Esophagus (tissue), 2 donors: ENCODE results near the gene LARGE1. TPM values are rescaled to one million over a fixed set of nuclear protein-coding genes. Genes with fewer than 3 reads are reported as not detected.

ENCODE experiments used
- H3K27ac ChIP-seq, 2 donors: one replicate each; pipeline ENCODE4 v1.5.1; 2013; ENCODE audit warnings: low read depth in 2 of 2, mild to moderate bottlenecking in 2 of 2, inconsistent platforms in 1 of 2, low read length in 1 of 2, moderate library complexity in 1 of 2
- H3K27me3 ChIP-seq, 2 donors: one replicate each; pipeline ENCODE4 v1.6.1; 2013; ENCODE audit warnings: low read length in 2 of 2, control low read depth in 1 of 2, mild to moderate bottlenecking in 1 of 2; ENCODE audit not compliant: insufficient read depth in 2 of 2, control insufficient read depth in 1 of 2
- H3K36me3 ChIP-seq, 2 donors: one replicate each; pipeline ENCODE4 v1.6.1; 2013; ENCODE audit warnings: low read length in 1 of 2; ENCODE audit not compliant: control insufficient read depth in 2 of 2, insufficient read depth in 2 of 2
- H3K4me1 ChIP-seq, 2 donors: one replicate each; pipeline ENCODE4 v1.6.1; 2013; ENCODE audit warnings: low read length in 1 of 2; ENCODE audit not compliant: control insufficient read depth in 2 of 2, insufficient read depth in 2 of 2
- H3K4me3 ChIP-seq, 2 donors: one replicate each; pipeline ENCODE4 v1.5.1; 2013; ENCODE audit warnings: low read length in 2 of 2, mild to moderate bottlenecking in 2 of 2, low read depth in 1 of 2, moderate library complexity in 1 of 2
- H3K9me3 ChIP-seq, 2 donors: one replicate each; pipeline ENCODE4 v1.6.1; 2013; ENCODE audit warnings: mild to moderate bottlenecking in 2 of 2, low read depth in 1 of 2, low read length in 1 of 2, moderate library complexity in 1 of 2; ENCODE audit not compliant: control insufficient read depth in 2 of 2, insufficient read depth in 1 of 2
- WGBS, 2 donors: extraction: QIAGEN DNeasy Blood & Tissue Kit; methylation state at CpG; one replicate each; pipeline ENCODE4 v1.1.7; 2013; 5-methylcytosine and 5-hydroxymethylcytosine counted together
- polyA plus RNA-seq, 2 donors: library from polyadenylated mRNA; stranded (reverse); fragments of 200-250 nt; gene quantifications; one replicate each; pipeline ENCODE4 v1.2.3, GENCODE V29; 2013
- donor health status: healthy with polysubstance abuse.
- donor health status: Bipolar disorder and iron deficiency.

The LARGE1 gene
- polyA plus RNA-seq, 2 donors: 2.0 to 2.5 TPM

DNA sequence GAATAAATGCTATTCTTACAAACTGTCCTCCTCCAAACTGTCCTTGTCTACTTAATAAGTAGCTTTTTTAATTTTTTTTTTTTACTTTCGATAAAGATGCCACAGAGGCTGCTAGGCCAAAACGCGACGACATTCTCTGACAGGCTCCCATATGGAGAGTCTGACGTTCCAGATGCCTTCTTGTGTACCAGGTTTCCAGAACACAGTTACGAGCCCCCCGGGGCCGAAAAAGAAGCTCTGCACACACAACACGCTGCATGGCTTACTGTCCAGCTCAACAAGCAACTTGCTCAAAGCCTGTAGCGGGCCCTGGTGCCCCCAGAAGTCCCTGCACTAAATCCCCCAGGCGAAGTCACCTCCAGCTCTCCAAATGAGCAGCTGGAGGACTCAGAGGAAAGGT is 39.3 kb downstream of the LARGE1 start:
- no peak overlapping the region for H3K4me3 ChIP-seq
- no peaks in the 10 kb centered on the region for H3K9me3 ChIP-seq
- H3K27me3 ChIP-seq: no peaks in the 10 kb centered on the region
- 92 to 94% methylated on average over 11 of the region's 11 CpGs for WGBS, 2 donors
- H3K27ac ChIP-seq: no peak overlapping the region
- H3K36me3 ChIP-seq: no peaks in the 10 kb centered on the region
- H3K4me1 ChIP-seq: peaks cover 0 to 7% of the 10 kb centered on the region in 2 donors

DNA sequence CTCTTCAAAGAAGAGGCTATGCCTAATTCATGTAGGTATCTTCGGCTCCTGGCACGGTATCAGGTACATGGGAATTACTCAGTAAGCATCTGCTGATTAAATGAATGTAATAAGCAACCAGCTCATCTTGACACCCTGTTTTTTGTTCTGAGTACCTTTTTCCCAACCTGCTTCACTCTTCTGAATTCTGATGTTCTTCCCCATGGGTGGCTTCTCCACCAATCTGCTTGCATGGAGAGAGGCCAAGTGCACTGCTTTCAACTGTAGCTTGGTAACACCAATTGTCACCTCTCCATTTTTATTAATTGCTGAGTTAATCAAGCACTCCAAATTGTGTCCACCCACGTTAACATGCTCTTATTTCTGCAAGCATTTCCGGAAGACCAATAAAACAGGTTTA is 40.5 kb downstream of the LARGE1 start:
- H3K4me3 ChIP-seq: no peak overlapping the region
- peaks cover 0 to 11% of the 10 kb centered on the region in 2 donors for H3K4me1 ChIP-seq
- no peaks in the 10 kb centered on the region for H3K36me3 ChIP-seq
- H3K9me3 ChIP-seq: no peaks in the 10 kb centered on the region
- H3K27ac ChIP-seq: no peak overlapping the region
- no peaks in the 10 kb centered on the region for H3K27me3 ChIP-seq
- WGBS, 2 donors: 81 to 89% methylated on average over 4 of the region's 4 CpGs

DNA sequence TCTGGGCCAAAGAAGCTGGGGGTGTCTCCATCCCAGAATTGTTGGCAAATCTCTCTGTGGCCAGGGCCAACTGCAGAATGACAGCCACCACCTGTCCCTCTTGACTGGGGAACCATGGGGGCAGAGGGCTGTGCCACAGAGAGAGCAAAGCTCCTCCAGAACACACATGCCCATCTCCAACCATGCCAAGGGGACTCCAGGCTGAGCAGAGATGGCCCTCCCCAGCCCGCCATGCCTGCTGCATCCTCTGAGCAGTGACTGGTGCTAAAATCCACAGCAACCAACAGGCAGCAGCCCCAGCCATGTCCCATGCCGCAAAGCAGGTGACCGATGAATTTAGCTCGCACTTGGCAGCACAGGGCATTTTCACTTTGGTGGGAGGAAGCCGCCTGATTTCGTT is 45.0 kb downstream of the LARGE1 start:
- peaks cover 0 to 10% of the 10 kb centered on the region in 2 donors for H3K4me1 ChIP-seq
- H3K27me3 ChIP-seq: no peaks in the 10 kb centered on the region
- 84 to 85% methylated on average over 6 of the region's 6 CpGs for WGBS, 2 donors
- H3K27ac ChIP-seq: no peak overlapping the region
- no peaks in the 10 kb centered on the region for H3K36me3 ChIP-seq
- no peaks in the 10 kb centered on the region for H3K9me3 ChIP-seq
- H3K4me3 ChIP-seq: no peak overlapping the region

DNA sequence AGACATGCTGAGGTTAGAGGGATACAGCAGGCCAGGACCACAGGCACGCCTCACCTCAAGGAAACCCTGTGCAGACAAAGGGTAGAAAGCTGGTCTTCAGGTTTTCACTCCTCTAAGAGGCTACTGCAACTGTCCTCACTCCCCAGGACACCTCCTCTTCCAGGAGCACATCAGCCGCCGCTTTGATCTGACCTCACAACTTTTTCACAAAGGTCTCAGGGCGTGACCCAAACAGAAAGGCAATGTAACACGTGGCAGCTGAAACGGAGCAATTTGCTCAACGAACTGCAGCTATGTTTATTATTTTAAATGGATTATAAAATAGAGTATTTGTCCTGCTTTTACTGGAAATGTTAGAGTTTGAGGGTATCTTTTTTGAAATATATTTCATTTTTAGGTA is 46.1 kb downstream of the LARGE1 start:
- H3K27me3 ChIP-seq: no peaks in the 10 kb centered on the region
- peaks cover 0 to 10% of the 10 kb centered on the region in 2 donors for H3K4me1 ChIP-seq
- H3K27ac ChIP-seq: no peak overlapping the region
- no peaks in the 10 kb centered on the region for H3K9me3 ChIP-seq
- WGBS, 2 donors: 77 to 83% methylated on average over 7 of the region's 7 CpGs
- H3K4me3 ChIP-seq: no peak overlapping the region
- no peaks in the 10 kb centered on the region for H3K36me3 ChIP-seq

DNA sequence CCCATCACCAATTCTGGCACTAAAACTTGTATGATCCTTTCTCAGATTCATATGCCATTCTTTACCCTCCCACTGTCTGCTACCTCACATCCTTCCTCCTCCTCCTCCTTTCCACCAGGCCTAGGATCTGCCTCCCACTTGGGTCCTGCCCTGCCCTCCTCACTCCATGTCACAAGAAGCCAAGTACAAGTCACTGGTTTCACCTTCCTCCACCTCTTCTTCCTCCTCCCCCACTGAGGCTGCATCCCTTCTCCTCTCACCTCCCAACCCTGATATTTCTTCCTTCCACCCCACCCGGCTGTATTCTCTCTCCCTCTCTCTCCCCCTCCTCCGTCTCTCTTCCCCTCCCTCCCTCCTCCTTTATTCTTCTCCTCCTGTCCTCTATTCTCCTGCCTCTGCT is 46.6 kb downstream of the LARGE1 start:
- H3K27ac ChIP-seq: no peak overlapping the region
- H3K9me3 ChIP-seq: no peaks in the 10 kb centered on the region
- 64 to 83% methylated on average over 2 of the region's 2 CpGs for WGBS, 2 donors
- H3K4me1 ChIP-seq: peaks cover 0 to 10% of the 10 kb centered on the region in 2 donors
- H3K27me3 ChIP-seq: no peaks in the 10 kb centered on the region
- no peaks in the 10 kb centered on the region for H3K36me3 ChIP-seq
- H3K4me3 ChIP-seq: no peak overlapping the region

DNA sequence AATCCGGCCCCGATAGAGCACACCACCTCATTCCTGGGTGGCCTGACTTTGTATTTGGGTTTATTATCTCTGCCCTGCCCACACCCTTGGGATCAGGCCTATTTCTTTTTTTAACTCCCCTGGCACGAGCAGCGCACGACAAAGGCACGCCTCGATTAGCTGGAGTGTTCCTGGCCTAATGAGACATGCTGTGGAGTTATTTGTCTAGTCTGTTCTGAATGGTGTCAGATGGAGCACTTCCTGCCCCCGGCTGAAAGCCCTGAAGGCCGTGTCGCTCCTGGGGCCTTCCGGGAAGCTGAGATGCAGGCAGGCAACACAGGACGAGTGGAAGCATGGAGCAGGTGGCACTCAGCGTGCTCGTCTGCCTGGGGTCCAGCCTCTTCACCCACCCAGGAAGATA is 47.1 kb downstream of the LARGE1 start:
- no peaks in the 10 kb centered on the region for H3K27me3 ChIP-seq
- H3K9me3 ChIP-seq: no peaks in the 10 kb centered on the region
- H3K36me3 ChIP-seq: no peaks in the 10 kb centered on the region
- peak overlapping the region in 1 of 2 donors; percentile 24 for H3K27ac ChIP-seq
- H3K4me1 ChIP-seq: peaks cover 0 to 10% of the 10 kb centered on the region in 2 donors
- WGBS, 2 donors: 36 to 41% methylated on average over 14 of the region's 14 CpGs
- no peak overlapping the region for H3K4me3 ChIP-seq

DNA sequence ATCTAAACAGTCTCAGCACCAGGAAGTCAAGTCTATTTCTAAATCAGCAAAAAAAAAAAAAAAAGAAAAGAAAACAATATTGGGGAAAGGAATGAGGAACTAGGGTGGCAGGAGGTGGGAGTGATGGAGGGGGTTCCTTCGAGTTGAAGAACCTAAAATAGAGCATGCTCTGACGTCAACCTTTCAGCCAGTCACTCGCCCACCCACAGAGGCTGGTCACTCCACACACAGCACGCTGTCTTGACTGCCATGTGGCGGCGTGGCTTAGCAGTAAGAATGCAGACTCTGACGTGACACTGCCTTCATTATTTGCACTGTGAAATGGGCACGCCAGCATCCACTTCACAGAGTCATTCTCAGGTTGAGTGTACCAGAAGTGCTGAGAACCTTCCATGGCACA is 48.3 kb downstream of the LARGE1 start:
- Histone ChIP-seq H3K4me3 (no peak overlapping the region), H3K9me3 (no peaks in the 10 kb centered on the region), H3K36me3 (no peaks in the 10 kb centered on the region), H3K27me3 (no peaks in the 10 kb centered on the region), H3K27ac (peak overlapping the region in 1 of 2 donors; percentile 2), H3K4me1 (peaks cover 0 to 10% of the 10 kb centered on the region in 2 donors)
- 78% methylated on average over 8 of the region's 8 CpGs for WGBS, 2 donors

DNA sequence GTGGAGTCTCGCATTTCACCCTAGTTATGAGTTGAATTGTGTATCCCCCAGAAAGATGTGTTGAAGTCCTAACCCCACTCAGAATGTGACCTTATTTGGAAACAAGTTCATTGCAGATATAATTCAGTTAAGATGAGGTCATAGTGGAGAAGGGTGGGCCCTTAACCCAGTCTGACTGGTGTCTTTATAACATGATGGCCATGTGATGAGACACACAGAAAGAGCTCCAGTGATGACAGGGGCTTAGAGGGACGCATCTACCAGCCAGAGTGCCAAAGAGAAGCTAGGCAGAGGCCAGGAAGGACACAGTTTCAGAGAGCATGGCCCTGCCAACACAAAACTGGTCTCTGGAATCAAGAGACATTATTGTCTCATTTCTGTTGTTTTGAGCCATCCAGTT is 50.3 kb downstream of the LARGE1 start:
- Histone ChIP-seq H3K27me3 (no peaks in the 10 kb centered on the region), H3K9me3 (no peaks in the 10 kb centered on the region), H3K4me3 (no peak overlapping the region), H3K4me1 (peaks cover 0 to 6% of the 10 kb centered on the region in 2 donors), H3K27ac (no peak overlapping the region), H3K36me3 (no peaks in the 10 kb centered on the region)
- 77 to 82% methylated on average over 2 of the region's 2 CpGs for WGBS, 2 donors

DNA sequence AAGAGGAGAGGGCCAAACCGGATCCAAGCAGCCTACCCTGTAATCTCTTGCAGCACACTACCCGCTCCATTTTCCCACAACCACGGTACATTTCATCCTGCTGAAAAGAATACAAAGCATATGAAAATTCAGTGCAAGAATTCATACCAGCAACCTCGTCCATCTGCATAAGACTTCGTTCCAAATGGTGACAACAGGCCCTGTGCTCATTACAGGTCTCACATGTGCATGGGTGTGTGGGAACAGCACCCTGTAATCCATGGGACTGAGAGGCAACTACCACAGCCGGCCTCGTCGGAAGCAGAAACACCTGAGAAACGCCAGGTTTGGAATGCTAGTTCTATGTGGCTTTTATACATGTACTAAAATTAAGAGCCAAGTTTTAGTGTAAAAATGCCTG is 52.3 kb downstream of the LARGE1 start:
- no peaks in the 10 kb centered on the region for H3K36me3 ChIP-seq
- H3K9me3 ChIP-seq: no peaks in the 10 kb centered on the region
- no peaks in the 10 kb centered on the region for H3K27me3 ChIP-seq
- 92 to 93% methylated on average over 9 of the region's 9 CpGs for WGBS, 2 donors
- no peak overlapping the region for H3K27ac ChIP-seq
- no peak overlapping the region for H3K4me3 ChIP-seq
- H3K4me1 ChIP-seq: peaks cover 0 to 3% of the 10 kb centered on the region in 2 donors

DNA sequence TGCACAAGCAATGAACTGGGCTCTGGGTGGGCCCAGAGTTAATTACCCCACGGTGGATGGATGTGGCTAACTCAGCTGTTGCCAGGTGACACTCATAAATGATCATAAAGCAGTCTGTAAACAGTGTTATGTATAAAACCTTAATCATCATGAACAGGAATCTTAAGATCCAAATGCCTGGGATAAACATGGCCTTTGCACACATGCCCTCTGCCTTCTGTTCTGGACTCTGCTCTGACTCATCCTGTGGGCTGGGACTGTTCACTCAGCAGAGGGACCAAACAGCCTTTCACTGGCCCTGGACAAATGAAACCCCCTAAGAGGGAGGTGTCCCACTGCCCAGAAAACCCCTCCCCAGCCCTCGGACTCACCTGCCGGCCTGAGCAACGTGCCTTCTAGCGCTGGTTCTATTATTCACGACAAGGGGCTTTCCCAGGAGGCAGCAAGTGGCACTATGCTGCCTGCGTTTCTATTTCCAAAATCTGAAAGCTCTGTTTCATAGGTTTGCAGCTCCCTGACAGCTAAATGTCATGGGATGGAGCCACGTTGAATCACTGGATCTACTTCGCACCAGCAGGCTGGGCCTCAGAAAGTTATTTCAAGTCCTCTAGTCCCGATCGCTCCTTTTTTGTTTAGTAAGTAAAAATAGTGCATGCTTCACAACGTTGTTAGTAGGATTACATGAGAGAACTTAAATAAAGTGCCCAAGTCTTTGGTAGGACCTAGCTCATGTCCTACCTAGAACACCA is 53.0 kb downstream of the LARGE1 start:
- Histone ChIP-seq H3K27ac (peak overlapping the region in 1 of 2 donors; percentile 32), H3K4me1 (peaks cover 0 to 3% of the 10 kb centered on the region in 2 donors), H3K36me3 (no peaks in the 10 kb centered on the region), H3K27me3 (no peaks in the 10 kb centered on the region), H3K9me3 (no peaks in the 10 kb centered on the region), H3K4me3 (no peak overlapping the region)
- 60 to 64% methylated on average over 12 of the region's 12 CpGs for WGBS, 2 donors
